HepG2 (cell line): ENCODE data around the gene CFAP206. TPM values are rescaled to one million over a fixed set of nuclear protein-coding genes. Genes with fewer than 3 reads are reported as not detected.

Experiments
- ATAC-seq: fragments of 200-7000 bp; cut with Tn5 transposase; 3 replicates; pipeline ENCODE4 v1.9.1; 2020; ENCODE audit warnings: mild to moderate bottlenecking, moderate library complexity
- BruUV-seq: library from RNA; stranded (reverse); fragments of 400-500 nt; replicated peaks from 2 replicates; lab custom pipeline; 2021; lab: Mats Ljungman, UMichigan
- CTCF ChIA-PET: fragments of 300-600 bp; formaldehyde crosslinking; extraction: SDS; loops from one replicate; lab custom pipeline; 2021; ENCODE audit warnings: low total read pairs, inconsistent platforms, low intra/inter-chr PET ratio; lab: Yijun Ruan, JAX
- POLR2A ChIA-PET: fragments of 350-600 bp; sonication (Branson Sonifier 250); formaldehyde crosslinking; loops from one replicate; lab custom pipeline; 2020; ENCODE audit warnings: antibody characterized with exemption, inconsistent platforms; lab: Yijun Ruan, JAX
- DNase-seq: peaks from one replicate; pipeline ENCODE4 v3.0.0-alpha.2; 2015; ENCODE audit warnings: low spot score
- FAIRE-seq: peaks from 3 replicates; lab custom pipeline; 2011; peaks lifted over from hg19 to GRCh38; lab: Jason Lieb, UNC
- H2AFZ ChIP-seq: one replicate; pipeline ENCODE4 v1.6.1; 2011; ENCODE audit warnings: low read length, inconsistent platforms
- H3K27ac ChIP-seq: fragments of 300-600 bp; 3 replicates; pipeline ENCODE4 v1.8.0; 2011; ENCODE audit warnings: mixed run types, mild to moderate bottlenecking, mixed read lengths, low read length, inconsistent platforms; ENCODE audit not compliant: insufficient read depth; ENCODE audit errors: extremely low read length
- H3K27me3 ChIP-seq, 2 experiments: fragments of 200-600 bp in 1 of 2; 2 replicates in 1 of 2; 3 replicates in 1 of 2; pipeline versions ENCODE4 v1.6.0 to v1.8.0; 2011; ENCODE audit warnings: low read length in 2 of 2, mild to moderate bottlenecking in 2 of 2, moderate library complexity in 2 of 2, inconsistent platforms in 1 of 2; ENCODE audit not compliant: insufficient read depth in 2 of 2, control insufficient read depth in 1 of 2
- H3K36me3 ChIP-seq, 2 experiments: fragments of 200-600 bp in 1 of 2; replicated peaks in 1 of 2; 2 replicates in 1 of 2; 3 replicates in 1 of 2; pipeline versions ENCODE4 v1.5.1 to v1.8.0; 2011; ENCODE audit warnings: low read length in 2 of 2, inconsistent platforms in 1 of 2; ENCODE audit not compliant: insufficient read depth in 2 of 2, control insufficient read depth in 1 of 2
- H3K4me1 ChIP-seq: 2 replicates; pipeline ENCODE4 v1.5.1; 2012; ENCODE audit warnings: low read length, inconsistent platforms; ENCODE audit not compliant: insufficient read depth
- H3K4me2 ChIP-seq: 2 replicates; pipeline ENCODE4 v1.6.0; 2011; ENCODE audit warnings: low read depth, low read length, inconsistent platforms
- H3K4me3 ChIP-seq, 3 experiments: fragments of 200-600 bp in 1 of 3; sonication (generic), shearing (Covaris generic) in 1 of 3; replicated peaks in 1 of 3; 2 replicates each; pipeline ENCODE4 v1.5.1; 2011 to 2016; ENCODE audit warnings: low read length in 3 of 3, inconsistent platforms in 2 of 3, low read depth in 2 of 3, mild to moderate bottlenecking in 2 of 3, control low read depth in 1 of 3, mixed read lengths in 1 of 3; ENCODE audit not compliant: insufficient read depth in 1 of 3
- H3K79me2 ChIP-seq: one replicate; pipeline ENCODE4 v1.6.1; 2011; ENCODE audit warnings: low read length, inconsistent platforms; ENCODE audit not compliant: insufficient read depth
- H3K9ac ChIP-seq: 2 replicates; pipeline ENCODE4 v1.6.0; 2011; ENCODE audit warnings: mild to moderate bottlenecking, low read depth, low read length, inconsistent platforms; ENCODE audit not compliant: insufficient read depth
- H3K9me3 ChIP-seq: 2 replicates; pipeline ENCODE4 v1.5.1; 2012; ENCODE audit warnings: mild to moderate bottlenecking, low read length
- H4K20me1 ChIP-seq: 2 replicates; pipeline ENCODE4 v1.6.0; 2011; ENCODE audit warnings: inconsistent platforms, mild to moderate bottlenecking, low read length, moderate library complexity; ENCODE audit not compliant: insufficient read depth
- MZF1 ChIP-seq: sonication (generic); formaldehyde crosslinking; IDR thresholded peaks from 2 replicates; pipeline ENCODE4 v1.8.1; 2023; ENCODE audit warnings: mild to moderate bottlenecking, missing genetic modification reagents, borderline replicate concordance
- NFAT5 ChIP-seq: sonication (generic); formaldehyde crosslinking; IDR thresholded peaks from 2 replicates; pipeline ENCODE4 v1.4.0; 2020; ENCODE audit warnings: missing genetic modification reagents
- RARG ChIP-seq: sonication (generic); formaldehyde crosslinking; IDR thresholded peaks from 2 replicates; pipeline ENCODE4 v1.4.0; 2020; ENCODE audit warnings: low read depth, mild to moderate bottlenecking, missing genetic modification reagents
- SETDB1 ChIP-seq: sonication (generic); formaldehyde crosslinking; IDR thresholded peaks from 2 replicates; pipeline ENCODE4 v1.5.1; 2020; ENCODE audit warnings: missing genetic modification reagents, mild to moderate bottlenecking, borderline replicate concordance
- SOX6 ChIP-seq, 2 experiments: fragments of 450-650 bp in 1 of 2; sonication (generic) in 1 of 2; formaldehyde crosslinking in 1 of 2; IDR thresholded peaks; 2 replicates each; pipeline versions ENCODE4 v1.4.0 to v1.6.1; 2017 to 2020; ENCODE audit warnings: antibody characterized with exemption in 1 of 2, mild to moderate bottlenecking in 1 of 2, missing genetic modification reagents in 1 of 2
- ZFX ChIP-seq: sonication (generic); formaldehyde crosslinking; IDR thresholded peaks from 2 replicates; pipeline ENCODE4 v1.4.0; 2020; ENCODE audit warnings: mild to moderate bottlenecking, low read depth, missing genetic modification reagents, moderate library complexity
- ZMYM4 ChIP-seq: sonication (generic); formaldehyde crosslinking; IDR thresholded peaks from 2 replicates; pipeline ENCODE4 v1.8.1; 2023; ENCODE audit warnings: mild to moderate bottlenecking, missing genetic modification reagents
- ZNF33B ChIP-seq: sonication (generic); formaldehyde crosslinking; IDR thresholded peaks from 2 replicates; pipeline ENCODE4 v1.5.1; 2020; ENCODE audit warnings: mild to moderate bottlenecking, missing genetic modification reagents
- WGBS: methylation state at CpG from one replicate; pipeline ENCODE4 v1.1.6; 2017; ENCODE audit warnings: low lambda C conversion rate; 5-methylcytosine and 5-hydroxymethylcytosine counted together
- in situ Hi-C: cut with HindIII; loops from 2 replicates; pipeline ENCODE4 v1.10.0; 2017; ENCODE audit warnings: low pct_unique_long_range_greater_than_20kb; ENCODE audit not compliant: extremely low pct_ligation_motif_present
- intact Hi-C: fragments of 100-400 bp; cut with micrococcal nuclease; formaldehyde crosslinking; loops from one replicate; pipeline ENCODE4 v1.10.0; 2022; ENCODE audit not compliant: unreplicated experiment
- polyA plus RNA-seq, 8 experiments: library from polyadenylated mRNA; depleted of rRNA in 3 of 8; stranded (reverse) in 7 of 8; unstranded in 1 of 8; fragments of >200 nt; fragmentation: Illumina TruSeq in 4 of 8; extraction: Trizol in 4 of 8; gene quantifications; 2 replicates each; pipeline versions ENCODE4 v1.2.1 to v1.2.3, GENCODE V29; 2011 to 2016; ENCODE audit warnings: low read depth in 4 of 8, missing spikeins in 1 of 8, mixed read lengths in 1 of 8; ENCODE audit not compliant: insufficient read depth in 1 of 8
- total RNA-seq, 5 experiments: library from RNA; depleted of rRNA; stranded (reverse); fragments of >200 nt; fragmentation: Illumina TruSeq; extraction: Trizol; gene quantifications; 2 replicates each; pipeline ENCODE4 v1.2.3, GENCODE V29; 2016; ENCODE audit warnings: low read depth in 1 of 5
- TF ChIP-seq, protein P1 (sequence below): sonication (generic); formaldehyde crosslinking; IDR thresholded peaks from 2 replicates; pipeline ENCODE4 v1.5.1; 2020; ENCODE audit warnings: mild to moderate bottlenecking, missing genetic modification reagents, borderline replicate concordance
- TF ChIP-seq, protein P2 (sequence below): sonication (generic); formaldehyde crosslinking; IDR thresholded peaks from 2 replicates; pipeline ENCODE4 v1.8.0; 2022; ENCODE audit warnings: mild to moderate bottlenecking, missing genetic modification reagents, moderate library complexity
- TF ChIP-seq, protein P3 (sequence below): sonication (generic); formaldehyde crosslinking; conservative IDR thresholded peaks from 2 replicates; pipeline ENCODE4 v1.4.0; 2020; ENCODE audit warnings: missing genetic modification reagents

CFAP206 gene
- total and polyA plus RNA-seq, 2 of the 13 experiments (the other 11 are each of a cell fraction or from before 2014, with no cell fraction given): not detected

DNA sequence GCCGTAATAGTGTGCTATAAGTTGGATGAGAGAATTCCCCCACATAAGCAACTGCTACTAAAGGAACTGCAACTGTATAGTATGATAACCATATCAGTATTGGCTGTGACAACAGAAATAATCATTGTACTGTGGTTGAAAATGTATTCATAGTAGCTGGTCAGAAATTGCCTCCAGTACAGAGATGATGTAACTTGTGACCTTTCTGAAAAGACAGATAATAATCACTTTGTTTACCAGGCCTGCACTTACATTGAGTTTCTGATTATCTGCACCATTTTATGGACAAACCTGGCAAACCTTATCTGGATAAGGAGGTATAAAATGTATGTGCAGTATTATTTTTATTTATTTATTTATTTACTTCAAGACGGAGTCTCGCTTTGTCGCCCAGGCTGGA, 19.0 kb downstream of the CFAP206 start:
- H4K20me1 ChIP-seq: no peaks in the 10 kb centered on the region
- H3K9ac ChIP-seq: no peak overlapping the region
- H3K36me3 ChIP-seq: no peaks in the 10 kb centered on the region
- in situ Hi-C loops (no loop called here), intact Hi-C loops (no loop called here)
- no peak overlapping the region for H3K4me3 ChIP-seq
- no peaks in the 10 kb centered on the region for H3K79me2 ChIP-seq
- no peak overlapping the region for H2AFZ ChIP-seq
- H3K9me3 ChIP-seq: no peaks in the 10 kb centered on the region
- ATAC-seq (no peak), DNase-seq (no peak), FAIRE-seq (no peak)
- no peak overlapping the region for H3K27ac ChIP-seq
- H3K4me2 ChIP-seq: no peak overlapping the region
- H3K27me3 ChIP-seq: peaks cover 0 to 14% of the 10 kb centered on the region in 2 experiments; a peak in 2 of 5 replicates
- 76% methylated on average over 4 of the region's 4 CpGs for WGBS
- BruUV-seq: no TSS peak
- ChIA-PET POLR2A (no interaction called here), CTCF (no interaction called here)
- H3K4me1 ChIP-seq: no peaks in the 10 kb centered on the region
- TF ChIP-seq RARG (CRISPR knock-in tag) (no peak), ZFX (CRISPR knock-in tag) (no peak), MZF1 (CRISPR knock-in tag) (no peak), ZMYM4 (CRISPR knock-in tag) (no peak), SOX6 (IDR thresholded peaks at IDR 0.05) (no peak), SOX6 (CRISPR knock-in tag; IDR thresholded peaks at IDR 0.05) (no peak), ZNF33B (CRISPR knock-in tag) (no peak), NFAT5 (no peak), SETDB1 (no peak)
- TF ChIP-seq, protein P1, sequence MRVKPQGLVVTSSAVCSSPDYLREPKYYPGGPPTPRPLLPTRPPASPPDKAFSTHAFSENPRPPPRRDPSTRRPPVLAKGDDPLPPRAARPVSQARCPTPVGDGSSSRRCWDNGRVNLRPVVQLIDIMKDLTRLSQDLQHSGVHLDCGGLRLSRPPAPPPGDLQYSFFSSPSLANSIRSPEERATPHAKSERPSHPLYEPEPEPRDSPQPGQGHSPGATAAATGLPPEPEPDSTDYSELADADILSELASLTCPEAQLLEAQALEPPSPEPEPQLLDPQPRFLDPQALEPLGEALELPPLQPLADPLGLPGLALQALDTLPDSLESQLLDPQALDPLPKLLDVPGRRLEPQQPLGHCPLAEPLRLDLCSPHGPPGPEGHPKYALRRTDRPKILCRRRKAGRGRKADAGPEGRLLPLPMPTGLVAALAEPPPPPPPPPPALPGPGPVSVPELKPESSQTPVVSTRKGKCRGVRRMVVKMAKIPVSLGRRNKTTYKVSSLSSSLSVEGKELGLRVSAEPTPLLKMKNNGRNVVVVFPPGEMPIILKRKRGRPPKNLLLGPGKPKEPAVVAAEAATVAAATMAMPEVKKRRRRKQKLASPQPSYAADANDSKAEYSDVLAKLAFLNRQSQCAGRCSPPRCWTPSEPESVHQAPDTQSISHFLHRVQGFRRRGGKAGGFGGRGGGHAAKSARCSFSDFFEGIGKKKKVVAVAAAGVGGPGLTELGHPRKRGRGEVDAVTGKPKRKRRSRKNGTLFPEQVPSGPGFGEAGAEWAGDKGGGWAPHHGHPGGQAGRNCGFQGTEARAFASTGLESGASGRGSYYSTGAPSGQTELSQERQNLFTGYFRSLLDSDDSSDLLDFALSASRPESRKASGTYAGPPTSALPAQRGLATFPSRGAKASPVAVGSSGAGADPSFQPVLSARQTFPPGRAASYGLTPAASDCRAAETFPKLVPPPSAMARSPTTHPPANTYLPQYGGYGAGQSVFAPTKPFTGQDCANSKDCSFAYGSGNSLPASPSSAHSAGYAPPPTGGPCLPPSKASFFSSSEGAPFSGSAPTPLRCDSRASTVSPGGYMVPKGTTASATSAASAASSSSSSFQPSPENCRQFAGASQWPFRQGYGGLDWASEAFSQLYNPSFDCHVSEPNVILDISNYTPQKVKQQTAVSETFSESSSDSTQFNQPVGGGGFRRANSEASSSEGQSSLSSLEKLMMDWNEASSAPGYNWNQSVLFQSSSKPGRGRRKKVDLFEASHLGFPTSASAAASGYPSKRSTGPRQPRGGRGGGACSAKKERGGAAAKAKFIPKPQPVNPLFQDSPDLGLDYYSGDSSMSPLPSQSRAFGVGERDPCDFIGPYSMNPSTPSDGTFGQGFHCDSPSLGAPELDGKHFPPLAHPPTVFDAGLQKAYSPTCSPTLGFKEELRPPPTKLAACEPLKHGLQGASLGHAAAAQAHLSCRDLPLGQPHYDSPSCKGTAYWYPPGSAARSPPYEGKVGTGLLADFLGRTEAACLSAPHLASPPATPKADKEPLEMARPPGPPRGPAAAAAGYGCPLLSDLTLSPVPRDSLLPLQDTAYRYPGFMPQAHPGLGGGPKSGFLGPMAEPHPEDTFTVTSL: no peak
- TF ChIP-seq, protein P2, sequence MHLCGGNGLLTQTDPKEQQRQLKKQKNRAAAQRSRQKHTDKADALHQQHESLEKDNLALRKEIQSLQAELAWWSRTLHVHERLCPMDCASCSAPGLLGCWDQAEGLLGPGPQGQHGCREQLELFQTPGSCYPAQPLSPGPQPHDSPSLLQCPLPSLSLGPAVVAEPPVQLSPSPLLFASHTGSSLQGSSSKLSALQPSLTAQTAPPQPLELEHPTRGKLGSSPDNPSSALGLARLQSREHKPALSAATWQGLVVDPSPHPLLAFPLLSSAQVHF (CRISPR knock-in tag): no peak
- TF ChIP-seq, protein P3, sequence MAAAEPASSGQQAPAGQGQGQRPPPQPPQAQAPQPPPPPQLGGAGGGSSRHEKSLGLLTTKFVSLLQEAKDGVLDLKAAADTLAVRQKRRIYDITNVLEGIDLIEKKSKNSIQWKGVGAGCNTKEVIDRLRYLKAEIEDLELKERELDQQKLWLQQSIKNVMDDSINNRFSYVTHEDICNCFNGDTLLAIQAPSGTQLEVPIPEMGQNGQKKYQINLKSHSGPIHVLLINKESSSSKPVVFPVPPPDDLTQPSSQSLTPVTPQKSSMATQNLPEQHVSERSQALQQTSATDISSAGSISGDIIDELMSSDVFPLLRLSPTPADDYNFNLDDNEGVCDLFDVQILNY (CRISPR knock-in tag): no peak
